Muscle of back (tissue), 13 donors: ENCODE results near the gene YWHAG. TPM values are rescaled to one million over a fixed set of nuclear protein-coding genes. Genes with fewer than 3 reads are reported as not detected.
"Not testable (repeated sequence)": the region's sequence is repeated elsewhere in the genome, so short reads cannot be mapped to it uniquely, and the experiment has no call there.

Source experiments
- DNase-seq, 3 donors: peaks; one replicate each; pipeline versions ENCODE4 v3.0.0 to v3.0.0-alpha.2; 2013
- long read RNA-seq, 9 donors: transcript quantifications; one replicate each; lab custom pipeline, GENCODE V29; 2026
- polyA plus RNA-seq, 10 donors: library from polyadenylated mRNA; unstranded; fragments of 120-200 nt; gene quantifications; one replicate each; pipeline ENCODE4 v1.2.1, GENCODE V29; 2013; ENCODE audit not compliant: insufficient read length in 10 of 10

YWHAG gene
- polyA plus RNA-seq, result 100 to 1,000 TPM; 146 to 214 (median 169) TPM
- long read RNA-seq, donor 1, transcript YWHAG-201 (2 exons, 3,750 nt), result major isoform, 78 of 78 reads
- long read RNA-seq, donor 1, partial matches to known transcripts, result 0 of 78 reads
- long read RNA-seq, donor 1, other reads (novel, unspliced or antisense), result 0 of 78 reads
- long read RNA-seq, donor 2, transcript YWHAG-201 (2 exons, 3,750 nt), result major isoform, 58 of 58 reads
- long read RNA-seq, donor 2, partial matches to known transcripts, result 0 of 58 reads
- long read RNA-seq, donor 2, other reads (novel, unspliced or antisense), result 0 of 58 reads
- long read RNA-seq, donor 3, result 0 reads
- long read RNA-seq, donor 4, transcript YWHAG-201 (2 exons, 3,750 nt), result major isoform, 43 of 43 reads
- long read RNA-seq, donor 4, partial matches to known transcripts, result 0 of 43 reads
- long read RNA-seq, donor 4, other reads (novel, unspliced or antisense), result 0 of 43 reads
- long read RNA-seq, donor 5, transcript YWHAG-201 (2 exons, 3,750 nt), result major isoform, 78 of 78 reads
- long read RNA-seq, donor 5, partial matches to known transcripts, result 0 of 78 reads
- long read RNA-seq, donor 5, other reads (novel, unspliced or antisense), result 0 of 78 reads
- long read RNA-seq, donor 6, transcript YWHAG-201 (2 exons, 3,750 nt), result major isoform, 54 of 54 reads
- long read RNA-seq, donor 6, partial matches to known transcripts, result 0 of 54 reads
- long read RNA-seq, donor 6, other reads (novel, unspliced or antisense), result 0 of 54 reads
- long read RNA-seq, donor 7, transcript YWHAG-201 (2 exons, 3,750 nt), result major isoform, 30 of 30 reads
- long read RNA-seq, donor 7, partial matches to known transcripts, result 0 of 30 reads
- long read RNA-seq, donor 7, other reads (novel, unspliced or antisense), result 0 of 30 reads
- long read RNA-seq, donor 8, transcript YWHAG-201 (2 exons, 3,750 nt), result major isoform, 32 of 32 reads
- long read RNA-seq, donor 8, partial matches to known transcripts, result 0 of 32 reads
- long read RNA-seq, donor 8, other reads (novel, unspliced or antisense), result 0 of 32 reads
- long read RNA-seq, donor 9, transcript YWHAG-201 (2 exons, 3,750 nt), result major isoform, 12 of 12 reads
- long read RNA-seq, donor 9, partial matches to known transcripts, result 0 of 12 reads
- long read RNA-seq, donor 9, other reads (novel, unspliced or antisense), result 0 of 12 reads

- peak; percentile 87 to 97 (median 92) for DNase-seq
Observed at GRCh38 chr7:76358481-76359110, at the start of gene YWHAG. Gene YWHAG, minus strand, starts transcription at chr7:76358991. Its CDS starts 183 bp downstream, at chr7:76358808.

- DNase-seq, result no peak
Observed at GRCh38 chr7:76408121-76408560, 49.4 kb upstream of the YWHAG start.

GRCh38 chr7:76407718-76408117 is 48.9 kb upstream of the YWHAG start:
- no peak for DNase-seq

- DNase-seq, result no peak
Observed at GRCh38 chr7:76405738-76406137, 46.9 kb upstream of the YWHAG start.

- no peak for DNase-seq
Observed at GRCh38 chr7:76403780-76404494, 45.1 kb upstream of the YWHAG start.

GRCh38 chr7:76403097-76403496 is 44.3 kb upstream of the YWHAG start:
- not testable (repeated sequence) for DNase-seq

- DNase-seq, result no peak
Observed at GRCh38 chr7:76400248-76400647, 41.5 kb upstream of the YWHAG start.

GRCh38 chr7:76397409-76398183 is 38.8 kb upstream of the YWHAG start:
- peak in 2 of 3 donors; percentile 70 to 83 for DNase-seq

GRCh38 chr7:76396864-76397263 is 38.1 kb upstream of the YWHAG start:
- DNase-seq, result no peak

GRCh38 chr7:76395965-76396726 is 37.4 kb upstream of the YWHAG start:
- peak in 2 of 3 donors; percentile 42 to 72 for DNase-seq

GRCh38 chr7:76395605-76395964 is 36.8 kb upstream of the YWHAG start:
- DNase-seq, result not testable (repeated sequence)

- no peak for DNase-seq
Observed at GRCh38 chr7:76394957-76395356, 36.2 kb upstream of the YWHAG start.

GRCh38 chr7:76393116-76394031 is 34.6 kb upstream of the YWHAG start:
- DNase-seq, result peak; percentile 92 to 97 (median 97)

- no peak for DNase-seq
Observed at GRCh38 chr7:76392531-76393115, 33.8 kb upstream of the YWHAG start.

GRCh38 chr7:76390092-76390491 is 31.3 kb upstream of the YWHAG start:
- no peak for DNase-seq

GRCh38 chr7:76387789-76388188 is 29.0 kb upstream of the YWHAG start:
- DNase-seq, result not testable (repeated sequence)

GRCh38 chr7:76386691-76387260 is 28.0 kb upstream of the YWHAG start:
- no peak for DNase-seq
